Adrenal gland (tissue), 12 donors: ENCODE measurements around the gene YOD1. TPM values are rescaled to one million over a fixed set of nuclear protein-coding genes. Genes with fewer than 3 reads are reported as not detected.

Experiments
- DNase-seq, 7 donors: peaks; one replicate each; pipeline ENCODE4 v3.0.0-alpha.2; 2019 to 2020
- H3K27ac ChIP-seq, 5 donors: fragments of 200-600 bp; sonication (generic) in 4 of 5; 1 replicate in 3 of 5; 2 replicates in 2 of 5; pipeline versions ENCODE4 v1.5.1 to v1.8.0; 2016 to 2020; ENCODE audit warnings: mild to moderate bottlenecking in 1 of 5
- H3K27me3 ChIP-seq: fragments of 200-600 bp; 2 replicates; pipeline ENCODE4 v1.8.0; 2021
- H3K36me3 ChIP-seq, 2 donors: fragments of 200-600 bp; replicated peaks in 1 of 2; 1 replicate in 1 of 2; 2 replicates in 1 of 2; pipeline versions ENCODE4 v1.5.1 to v1.8.0; 2018 to 2022
- H3K4me1 ChIP-seq, 2 donors: fragments of 200-600 bp; replicated peaks in 1 of 2; 1 replicate in 1 of 2; 2 replicates in 1 of 2; pipeline versions ENCODE4 v1.5.1 to v1.8.0; 2018 to 2021
- H3K4me3 ChIP-seq, 4 donors: fragments of 200-600 bp; sonication (generic) in 3 of 4; one replicate each; pipeline ENCODE4 v1.5.1; 2016 to 2018
- H3K9me3 ChIP-seq, 3 donors: fragments of 200-600 bp; sonication (generic) in 1 of 3; replicated peaks in 1 of 3; 1 replicate in 2 of 3; 2 replicates in 1 of 3; pipeline versions ENCODE4 v1.5.1 to v1.8.0; 2016 to 2021
- POLR2A ChIP-seq, 2 donors: fragments of 450-650 bp; IDR thresholded peaks; one replicate each; pipeline ENCODE4 v1.6.1; 2017; ENCODE audit warnings: antibody characterized with exemption in 2 of 2, mild to moderate bottlenecking in 2 of 2, moderate library complexity in 1 of 2
- WGBS, 4 donors: extraction: QIAGEN DNeasy Blood & Tissue Kit in 2 of 4; methylation state at CpG; one replicate each; pipeline versions ENCODE4 v1.1.5 to v1.1.7; 2013 to 2017; 5-methylcytosine and 5-hydroxymethylcytosine counted together
- intact Hi-C, 2 donors: fragments of 100-400 bp; cut with DNase I; formaldehyde crosslinking; loops; one replicate each; pipeline versions ENCODE4 v1.14.1 to v1.15.0; 2022 to 2023
- polyA plus RNA-seq, 3 donors: library from polyadenylated mRNA; stranded (reverse); fragments of 200-250 nt in 2 of 3; fragments of 350-450 nt in 1 of 3; fragmentation: Illumina TruSeq in 1 of 3; extraction: RNeasy Lipid Tissue Mini Kit (QIAGEN cat#74804) in 1 of 3; gene quantifications; one replicate each; pipeline ENCODE4 v1.2.3, GENCODE V29; 2013 to 2014
- total RNA-seq, 9 donors: library from RNA; depleted of rRNA in 4 of 9; stranded (reverse); fragments of >200 nt in 4 of 9; fragments of 120-200 nt in 1 of 9; fragmentation: NEBNext Ultra II Directional in 1 of 9; extraction: Animal tissue kit (Norgen Biotek cat#: 25700) in 1 of 9; gene quantifications; one replicate each; pipeline versions ENCODE4 v1.1.0 to v1.2.4, GENCODE V29; 2013 to 2023
- TF ChIP-seq, protein P1 (sequence below), 6 experiments: fragments of 450-650 bp in 4 of 6; fragments of 200-600 bp in 2 of 6; sonication (generic) in 1 of 6; IDR thresholded peaks; 1 replicate in 5 of 6; 2 replicates in 1 of 6; pipeline versions ENCODE4 v1.5.1 to v1.8.0; 2016 to 2021; ENCODE audit warnings: antibody characterized with exemption in 6 of 6, mild to moderate bottlenecking in 2 of 6, moderate library complexity in 1 of 6
- donor health status: healthy with polysubstance abuse.
- donor health status: Bipolar disorder and iron deficiency.
- donor health status: DM: yes; HTN: yes; CAD: no.
- donor health status: DM: no; HTN: no; CAD: no.
- donor health status: DM: no; HTN: no; CAD: no.
- donor health status: DM: yes; HTN: yes; CAD: no.

YOD1 gene
- total and polyA plus RNA-seq, 12 donors, result 2.5 to 22.1 (median 8.6) TPM

- TF ChIP-seq POLR2A (IDR thresholded peaks at IDR 0.05), result no peak
- H3K9me3 ChIP-seq, result no peaks in the 10 kb centered on the region
- DNase-seq, result no peak
- WGBS, 4 donors, result 90 to 95% (median 91%) methylated on average over 3 of the region's 3 CpGs
- no peaks in the 10 kb centered on the region for H3K36me3 ChIP-seq
- H3K27ac ChIP-seq, result no peak overlapping the region
- no peaks in the 10 kb centered on the region for H3K4me1 ChIP-seq
- H3K27me3 ChIP-seq, result no peaks in the 10 kb centered on the region
- intact Hi-C loops, result no loop called here
- no peak overlapping the region for H3K4me3 ChIP-seq
These were observed 35.2 kb downstream of the YOD1 start for GRCh38 chr1:207015791-207016190.

DNA sequence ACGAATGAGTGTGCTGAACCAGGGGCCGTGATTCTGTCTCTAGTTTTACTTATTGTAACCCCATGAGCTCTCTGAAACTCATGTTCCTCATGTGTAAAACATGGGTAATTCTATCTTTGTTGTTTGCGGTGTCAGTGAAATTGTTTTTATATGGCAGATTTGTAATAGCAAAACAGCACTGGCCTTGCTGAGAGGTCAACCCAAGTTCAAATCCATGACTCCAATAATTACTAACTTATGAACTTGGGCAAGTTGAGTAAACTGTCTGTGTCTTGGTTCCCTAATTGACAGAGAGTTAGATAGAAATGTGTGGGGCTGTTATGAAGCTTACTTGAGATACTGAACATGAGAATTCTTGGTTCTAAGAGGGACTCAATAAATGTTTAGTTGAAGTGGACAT, 36.3 kb downstream of the YOD1 start:
- intact Hi-C loops, result no loop called here
- TF ChIP-seq, protein P1, sequence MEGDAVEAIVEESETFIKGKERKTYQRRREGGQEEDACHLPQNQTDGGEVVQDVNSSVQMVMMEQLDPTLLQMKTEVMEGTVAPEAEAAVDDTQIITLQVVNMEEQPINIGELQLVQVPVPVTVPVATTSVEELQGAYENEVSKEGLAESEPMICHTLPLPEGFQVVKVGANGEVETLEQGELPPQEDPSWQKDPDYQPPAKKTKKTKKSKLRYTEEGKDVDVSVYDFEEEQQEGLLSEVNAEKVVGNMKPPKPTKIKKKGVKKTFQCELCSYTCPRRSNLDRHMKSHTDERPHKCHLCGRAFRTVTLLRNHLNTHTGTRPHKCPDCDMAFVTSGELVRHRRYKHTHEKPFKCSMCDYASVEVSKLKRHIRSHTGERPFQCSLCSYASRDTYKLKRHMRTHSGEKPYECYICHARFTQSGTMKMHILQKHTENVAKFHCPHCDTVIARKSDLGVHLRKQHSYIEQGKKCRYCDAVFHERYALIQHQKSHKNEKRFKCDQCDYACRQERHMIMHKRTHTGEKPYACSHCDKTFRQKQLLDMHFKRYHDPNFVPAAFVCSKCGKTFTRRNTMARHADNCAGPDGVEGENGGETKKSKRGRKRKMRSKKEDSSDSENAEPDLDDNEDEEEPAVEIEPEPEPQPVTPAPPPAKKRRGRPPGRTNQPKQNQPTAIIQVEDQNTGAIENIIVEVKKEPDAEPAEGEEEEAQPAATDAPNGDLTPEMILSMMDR (IDR thresholded peaks at IDR 0.05), result no peak
- TF ChIP-seq POLR2A (IDR thresholded peaks at IDR 0.05), result no peak
- Histone ChIP-seq H3K9me3 (no peaks in the 10 kb centered on the region), H3K27me3 (no peaks in the 10 kb centered on the region), H3K4me3 (no peak overlapping the region), H3K36me3 (no peaks in the 10 kb centered on the region), H3K27ac (no peak overlapping the region), H3K4me1 (no peaks in the 10 kb centered on the region)
- WGBS, 4 donors, result 84 to 95% (median 87%) methylated on average over 3 of the region's 3 CpGs
- DNase-seq, result no peak

DNA sequence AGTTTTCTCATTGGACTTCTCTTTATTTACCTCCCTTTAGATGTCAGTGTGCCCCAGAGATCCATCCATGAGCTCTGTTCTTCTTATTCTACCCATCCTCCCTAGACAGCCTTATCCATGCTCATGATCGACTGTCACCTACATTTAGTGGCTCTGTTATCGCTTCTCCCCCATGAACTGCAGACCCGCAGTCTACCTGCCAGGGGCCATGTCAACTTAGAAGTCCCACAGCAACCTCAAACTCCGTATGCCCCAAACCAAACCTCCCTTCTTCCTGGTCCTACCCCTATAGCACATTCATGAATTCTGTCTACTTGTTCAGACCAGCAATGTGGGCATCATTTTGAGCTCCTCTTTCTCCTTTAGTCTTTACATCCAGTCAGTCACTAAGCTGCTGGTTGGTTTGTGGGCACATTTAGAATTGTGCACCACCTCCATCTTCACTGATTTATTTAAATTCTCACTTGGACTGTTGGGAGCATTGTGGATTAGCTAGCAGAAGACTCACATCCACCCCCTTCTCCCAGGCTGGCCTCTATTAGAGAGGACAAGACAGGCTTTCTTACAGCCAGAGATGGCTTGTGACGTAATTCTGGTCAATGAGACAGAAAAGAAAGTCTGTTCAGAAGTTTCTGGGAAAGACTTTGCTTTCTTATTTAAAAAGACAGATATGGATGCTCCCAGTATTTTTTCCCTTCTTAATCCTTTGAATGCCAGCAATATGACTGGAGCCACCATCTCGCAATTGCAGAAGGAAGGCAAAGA, 37.5 kb downstream of the YOD1 start:
- Histone ChIP-seq H3K9me3 (no peaks in the 10 kb centered on the region), H3K4me1 (no peaks in the 10 kb centered on the region), H3K27me3 (no peaks in the 10 kb centered on the region), H3K4me3 (no peak overlapping the region), H3K27ac (no peak overlapping the region), H3K36me3 (no peaks in the 10 kb centered on the region)
- TF ChIP-seq, protein P1 (IDR thresholded peaks at IDR 0.05), result no peak
- TF ChIP-seq POLR2A (IDR thresholded peaks at IDR 0.05), result no peak
- WGBS, 4 donors, result 69 to 93% (median 80%) methylated on average over 6 of the region's 6 CpGs
- DNase-seq, result no peak
- intact Hi-C loops, result no loop called here

- no peak for DNase-seq
- H3K4me3 ChIP-seq, result no peak overlapping the region
- H3K27ac ChIP-seq, result no peak overlapping the region
- no peaks in the 10 kb centered on the region for H3K9me3 ChIP-seq
- WGBS, 4 donors, result 94 to 97% (median 95%) methylated on average over 2 of the region's 2 CpGs
- no peaks in the 10 kb centered on the region for H3K36me3 ChIP-seq
- intact Hi-C loops, result no loop called here
- no peaks in the 10 kb centered on the region for H3K4me1 ChIP-seq
- no peak for TF ChIP-seq POLR2A (IDR thresholded peaks at IDR 0.05)
- H3K27me3 ChIP-seq, result no peaks in the 10 kb centered on the region
These were observed 40.3 kb downstream of the YOD1 start for GRCh38 chr1:207010726-207011125.

- TF ChIP-seq, protein P1 (IDR thresholded peaks at IDR 0.05), result no peak
- H3K9me3 ChIP-seq, result no peaks in the 10 kb centered on the region
- H3K4me1 ChIP-seq, result no peaks in the 10 kb centered on the region
- intact Hi-C loops, result no loop called here
- no peaks in the 10 kb centered on the region for H3K27me3 ChIP-seq
- no peaks in the 10 kb centered on the region for H3K36me3 ChIP-seq
- WGBS, 4 donors, result 78 to 88% (median 87%) methylated on average over 7 of the region's 7 CpGs
- no peak overlapping the region for H3K4me3 ChIP-seq
- H3K27ac ChIP-seq, result no peak overlapping the region
- DNase-seq, result no peak
These were observed 41.1 kb downstream of the YOD1 start for GRCh38 chr1:207009945-207010344.
